ENCODE results near the gene ABCB10. TPM values are rescaled to one million over a fixed set of nuclear protein-coding genes. Genes with fewer than 3 reads are reported as not detected.

The ABCB10 gene
- total and polyA plus RNA-seq, 7 experiments from 2014 or later, result 6.4 to 31.9 (median 17.7) TPM

- Histone ChIP-seq H3K9me3 (ENCODE audit: control insufficient read depth in 2 of 3, low read length in 3 of 3) (no peaks in the 10 kb centered on the region), H3K4me3 (ENCODE audit: low read length) (no peak overlapping the region), H3K27me3 (ENCODE audit: control insufficient read depth in 2 of 2, insufficient read depth in 2 of 2, low read length in 2 of 2) (no peaks in the 10 kb centered on the region), H3K27ac (ENCODE audit: low read depth, low read length) (no peak overlapping the region), H3K36me3 (ENCODE audit: control insufficient read depth in 2 of 3, insufficient read depth in 3 of 3, low read length in 3 of 3) (no peaks in the 10 kb centered on the region), H3K4me1 (ENCODE audit: control insufficient read depth in 2 of 2, insufficient read depth in 2 of 2, low read length in 2 of 2) (no peaks in the 10 kb centered on the region)
- Mint-ChIP-seq H3K27ac (no peak overlapping the region), H3K9me3 (no peaks in the 10 kb centered on the region), H3K36me3 (no peaks in the 10 kb centered on the region), H3K4me1 (peaks cover 0 to 2% (median 0%) of the 10 kb centered on the region in 7 donors), H3K4me3 (no peak overlapping the region), H3K27me3 (peaks cover 0 to 13% (median 0%) of the 10 kb centered on the region in 5 donors)
- intact Hi-C loops (cut with micrococcal nuclease), result no loop called here
- DNase-seq, result no peak
- ChIA-PET POLR2A (no interaction called here), CTCF (no interaction called here)
- ATAC-seq, result no peak
Measured at GRCh38 chr1:229572286-229572685, 13.8 kb upstream of the ABCB10 start.

- ATAC-seq, result no peak
- Mint-ChIP-seq H3K4me1 (peaks cover 0 to 2% (median 0%) of the 10 kb centered on the region in 7 donors), H3K9me3 (no peaks in the 10 kb centered on the region), H3K27ac (no peak overlapping the region), H3K27me3 (peaks cover 0 to 15% (median 0%) of the 10 kb centered on the region in 5 donors), H3K4me3 (no peak overlapping the region), H3K36me3 (no peaks in the 10 kb centered on the region)
- POLR2A ChIA-PET, result no interaction called here
- no peak for DNase-seq
- H3K9me3 ChIP-seq (ENCODE audit: control insufficient read depth in 2 of 3, low read length in 3 of 3), result no peaks in the 10 kb centered on the region
- intact Hi-C loops (cut with micrococcal nuclease), result no loop called here
- no peaks in the 10 kb centered on the region for H3K4me1 ChIP-seq (ENCODE audit: control insufficient read depth in 2 of 2, insufficient read depth in 2 of 2, low read length in 2 of 2)
- H3K4me3 ChIP-seq (ENCODE audit: low read length), result no peak overlapping the region
- CTCF ChIA-PET, result interaction anchor here (0.6 kb wide), 1 partner anchor 310 kb away, joined by 3 read pairs; no protein-coding TSS in a partner anchor
- H3K36me3 ChIP-seq (ENCODE audit: control insufficient read depth in 2 of 3, insufficient read depth in 3 of 3, low read length in 3 of 3), result no peaks in the 10 kb centered on the region
- no peak overlapping the region for H3K27ac ChIP-seq (ENCODE audit: low read depth, low read length)
- H3K27me3 ChIP-seq (ENCODE audit: control insufficient read depth in 2 of 2, insufficient read depth in 2 of 2, low read length in 2 of 2), result no peaks in the 10 kb centered on the region
Measured at GRCh38 chr1:229570891-229571516, 12.5 kb upstream of the ABCB10 start.

GRCh38 chr1:229570305-229570704 is 11.8 kb upstream of the ABCB10 start:
- POLR2A ChIA-PET, result no interaction called here
- H3K27ac Mint-ChIP-seq, result no peak overlapping the region
- intact Hi-C loops (cut with micrococcal nuclease), result no loop called here

GRCh38 chr1:229567109-229567868 is 8.8 kb upstream of the ABCB10 start:
- Histone ChIP-seq H3K4me1 (ENCODE audit: control insufficient read depth in 2 of 2, insufficient read depth in 2 of 2, low read length in 2 of 2) (no peaks in the 10 kb centered on the region), H3K27me3 (ENCODE audit: control insufficient read depth in 2 of 2, insufficient read depth in 2 of 2, low read length in 2 of 2) (no peaks in the 10 kb centered on the region), H3K36me3 (ENCODE audit: control insufficient read depth in 2 of 3, insufficient read depth in 3 of 3, low read length in 3 of 3) (no peaks in the 10 kb centered on the region), H3K4me3 (ENCODE audit: low read length) (no peak overlapping the region), H3K9me3 (ENCODE audit: control insufficient read depth in 2 of 3, low read length in 3 of 3) (no peaks in the 10 kb centered on the region), H3K27ac (ENCODE audit: low read depth, low read length) (no peak overlapping the region)
- ATAC-seq (no peak), DNase-seq (no peak)
- no peak overlapping the region for H3K4me3 Mint-ChIP-seq
- H3K36me3 Mint-ChIP-seq, result no peaks in the 10 kb centered on the region
- H3K27ac Mint-ChIP-seq, result no peak overlapping the region
- H3K9me3 Mint-ChIP-seq, result no peaks in the 10 kb centered on the region
- H3K4me1 Mint-ChIP-seq, result peaks cover 0 to 1% (median 0%) of the 10 kb centered on the region in 7 donors
- peaks cover 0 to 21% (median 0%) of the 10 kb centered on the region in 5 donors for H3K27me3 Mint-ChIP-seq
- POLR2A ChIA-PET, result interaction anchor here (0.6 kb wide), 1 partner anchor 716 kb away, joined by 3 read pairs; no protein-coding TSS in a partner anchor
- CTCF ChIA-PET, result no interaction called here
- intact Hi-C loops (cut with micrococcal nuclease), result no loop called here

More at GRCh38 chr1:229570305-229570704, 11.8 kb upstream of the ABCB10 start:
- Mint-ChIP-seq H3K27me3 (peaks cover 0 to 19% (median 0%) of the 10 kb centered on the region in 5 donors), H3K9me3 (no peaks in the 10 kb centered on the region), H3K4me1 (peaks cover 0 to 2% (median 0%) of the 10 kb centered on the region in 7 donors), H3K4me3 (no peak overlapping the region), H3K36me3 (no peaks in the 10 kb centered on the region)
- no peak for ATAC-seq
- DNase-seq, result no peak
- Histone ChIP-seq H3K27ac (ENCODE audit: low read depth, low read length) (no peak overlapping the region), H3K9me3 (ENCODE audit: control insufficient read depth in 2 of 3, low read length in 3 of 3) (no peaks in the 10 kb centered on the region), H3K36me3 (ENCODE audit: control insufficient read depth in 2 of 3, insufficient read depth in 3 of 3, low read length in 3 of 3) (no peaks in the 10 kb centered on the region), H3K4me1 (ENCODE audit: control insufficient read depth in 2 of 2, insufficient read depth in 2 of 2, low read length in 2 of 2) (no peaks in the 10 kb centered on the region), H3K27me3 (ENCODE audit: control insufficient read depth in 2 of 2, insufficient read depth in 2 of 2, low read length in 2 of 2) (no peaks in the 10 kb centered on the region), H3K4me3 (ENCODE audit: low read length) (no peak overlapping the region)
- CTCF ChIA-PET, result no interaction called here

- no peaks in the 10 kb centered on the region for H3K9me3 ChIP-seq (ENCODE audit: control insufficient read depth in 2 of 3, low read length in 3 of 3)
- no peak overlapping the region for H3K27ac ChIP-seq (ENCODE audit: low read depth, low read length)
- H3K4me1 ChIP-seq (ENCODE audit: control insufficient read depth in 2 of 2, insufficient read depth in 2 of 2, low read length in 2 of 2), result peaks cover 4 to 5% of the 10 kb centered on the region in 2 donors
- H3K36me3 Mint-ChIP-seq, result no peaks in the 10 kb centered on the region
- no peaks in the 10 kb centered on the region for H3K36me3 ChIP-seq (ENCODE audit: control insufficient read depth in 2 of 3, insufficient read depth in 3 of 3, low read length in 3 of 3)
- H3K27me3 ChIP-seq (ENCODE audit: control insufficient read depth in 2 of 2, insufficient read depth in 2 of 2, low read length in 2 of 2), result no peaks in the 10 kb centered on the region
- no peak overlapping the region for H3K27ac Mint-ChIP-seq
- no peaks in the 10 kb centered on the region for H3K9me3 Mint-ChIP-seq
- CTCF ChIA-PET, result no interaction called here
- intact Hi-C loops (cut with micrococcal nuclease), result no loop called here
- H3K4me3 ChIP-seq (ENCODE audit: low read length), result no peak overlapping the region
- ATAC-seq (no peak), DNase-seq (no peak)
- no peak overlapping the region for H3K4me3 Mint-ChIP-seq
- peaks cover 4 to 11% (median 9%) of the 10 kb centered on the region in 7 donors for H3K4me1 Mint-ChIP-seq
- peaks cover 0 to 16% (median 0%) of the 10 kb centered on the region in 5 donors for H3K27me3 Mint-ChIP-seq
- POLR2A ChIA-PET, result no interaction called here
Measured at GRCh38 chr1:229563701-229564100, 5.2 kb upstream of the ABCB10 start.

- no peak overlapping the region for H3K4me3 Mint-ChIP-seq
- peaks cover 0 to 16% (median 0%) of the 10 kb centered on the region in 5 donors for H3K27me3 Mint-ChIP-seq
- H3K4me1 Mint-ChIP-seq, result peaks cover 4 to 11% (median 9%) of the 10 kb centered on the region in 7 donors
- intact Hi-C loops (cut with micrococcal nuclease), result no loop called here
- Histone ChIP-seq H3K4me3 (ENCODE audit: low read length) (no peak overlapping the region), H3K9me3 (ENCODE audit: control insufficient read depth in 2 of 3, low read length in 3 of 3) (no peaks in the 10 kb centered on the region), H3K27ac (ENCODE audit: low read depth, low read length) (no peak overlapping the region), H3K27me3 (ENCODE audit: control insufficient read depth in 2 of 2, insufficient read depth in 2 of 2, low read length in 2 of 2) (no peaks in the 10 kb centered on the region), H3K36me3 (ENCODE audit: control insufficient read depth in 2 of 3, insufficient read depth in 3 of 3, low read length in 3 of 3) (no peaks in the 10 kb centered on the region), H3K4me1 (ENCODE audit: control insufficient read depth in 2 of 2, insufficient read depth in 2 of 2, low read length in 2 of 2) (peaks cover 4 to 5% of the 10 kb centered on the region in 2 donors)
- no peaks in the 10 kb centered on the region for H3K9me3 Mint-ChIP-seq
- POLR2A ChIA-PET, result no interaction called here
- H3K27ac Mint-ChIP-seq, result no peak overlapping the region
- no peak for DNase-seq
- no peak for ATAC-seq
- CTCF ChIA-PET, result no interaction called here
- no peaks in the 10 kb centered on the region for H3K36me3 Mint-ChIP-seq
Measured at GRCh38 chr1:229563241-229563640, 4.7 kb upstream of the ABCB10 start.

All from naive thymus-derived CD4-positive, alpha-beta T cell (primary cell).